ENCODE data around the gene REPS2. TPM values are rescaled to one million over a fixed set of nuclear protein-coding genes. Genes with fewer than 3 reads are reported as not detected.
A peak's percentile ranks its signal among the peaks of the same experiment; 100 is the strongest.

The REPS2 gene
- total and polyA plus RNA-seq, 2 experiments from 2014 or later = 1.2 to 4.4 TPM

GRCh38 chrX:16914058-16914457 is 32.4 kb upstream of the REPS2 start:
- no peak overlapping the region for H3K27ac ChIP-seq (ENCODE audit: low read depth)
- Mint-ChIP-seq H3K9me3 (no peaks in the 10 kb centered on the region), H3K36me3 (ENCODE audit: low read depth) (no peaks in the 10 kb centered on the region), H3K27me3 (ENCODE audit: insufficient read depth, low read depth, poor library complexity) (peaks cover 2% of the 10 kb centered on the region), H3K4me3 (no peak overlapping the region), H3K27ac (peak overlapping the region; percentile 39; the same call in 1 of the 2 replicates), H3K4me1 (no peaks in the 10 kb centered on the region)
- ATAC-seq = no peak
- no peaks in the 10 kb centered on the region for H3F3A ChIP-seq (replicated peaks; ENCODE audit: low read depth)
- H3K4me1 ChIP-seq (ENCODE audit: insufficient read depth) = no peaks in the 10 kb centered on the region
- H4K20me1 ChIP-seq (replicated peaks; ENCODE audit: insufficient read depth) = no peaks in the 10 kb centered on the region
- no peak overlapping the region for H3K4me3 ChIP-seq
- no peak for DNase-seq (ENCODE audit: low spot score)
- H3K9me2 ChIP-seq (ENCODE audit: insufficient read depth) = no peaks in the 10 kb centered on the region
- H2AFZ ChIP-seq = no peak overlapping the region
- TF ChIP-seq ZNF331 (CRISPR knock-in tag; IDR thresholded peaks at IDR 0.05; ENCODE audit: low read depth) (no peak), ZNF462 (CRISPR knock-in tag; IDR thresholded peaks at IDR 0.05) (no peak), ETS1 (IDR thresholded peaks at IDR 0.05) (no peak), POLR2AphosphoS5 (IDR thresholded peaks at IDR 0.05; ENCODE audit: low read depth) (no peak)
- TF ChIP-seq, protein P1, sequence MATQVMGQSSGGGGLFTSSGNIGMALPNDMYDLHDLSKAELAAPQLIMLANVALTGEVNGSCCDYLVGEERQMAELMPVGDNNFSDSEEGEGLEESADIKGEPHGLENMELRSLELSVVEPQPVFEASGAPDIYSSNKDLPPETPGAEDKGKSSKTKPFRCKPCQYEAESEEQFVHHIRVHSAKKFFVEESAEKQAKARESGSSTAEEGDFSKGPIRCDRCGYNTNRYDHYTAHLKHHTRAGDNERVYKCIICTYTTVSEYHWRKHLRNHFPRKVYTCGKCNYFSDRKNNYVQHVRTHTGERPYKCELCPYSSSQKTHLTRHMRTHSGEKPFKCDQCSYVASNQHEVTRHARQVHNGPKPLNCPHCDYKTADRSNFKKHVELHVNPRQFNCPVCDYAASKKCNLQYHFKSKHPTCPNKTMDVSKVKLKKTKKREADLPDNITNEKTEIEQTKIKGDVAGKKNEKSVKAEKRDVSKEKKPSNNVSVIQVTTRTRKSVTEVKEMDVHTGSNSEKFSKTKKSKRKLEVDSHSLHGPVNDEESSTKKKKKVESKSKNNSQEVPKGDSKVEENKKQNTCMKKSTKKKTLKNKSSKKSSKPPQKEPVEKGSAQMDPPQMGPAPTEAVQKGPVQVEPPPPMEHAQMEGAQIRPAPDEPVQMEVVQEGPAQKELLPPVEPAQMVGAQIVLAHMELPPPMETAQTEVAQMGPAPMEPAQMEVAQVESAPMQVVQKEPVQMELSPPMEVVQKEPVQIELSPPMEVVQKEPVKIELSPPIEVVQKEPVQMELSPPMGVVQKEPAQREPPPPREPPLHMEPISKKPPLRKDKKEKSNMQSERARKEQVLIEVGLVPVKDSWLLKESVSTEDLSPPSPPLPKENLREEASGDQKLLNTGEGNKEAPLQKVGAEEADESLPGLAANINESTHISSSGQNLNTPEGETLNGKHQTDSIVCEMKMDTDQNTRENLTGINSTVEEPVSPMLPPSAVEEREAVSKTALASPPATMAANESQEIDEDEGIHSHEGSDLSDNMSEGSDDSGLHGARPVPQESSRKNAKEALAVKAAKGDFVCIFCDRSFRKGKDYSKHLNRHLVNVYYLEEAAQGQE (IDR thresholded peaks at IDR 0.05; ENCODE audit: unreplicated experiment) = no peak
- TF ChIP-seq, protein P2, sequence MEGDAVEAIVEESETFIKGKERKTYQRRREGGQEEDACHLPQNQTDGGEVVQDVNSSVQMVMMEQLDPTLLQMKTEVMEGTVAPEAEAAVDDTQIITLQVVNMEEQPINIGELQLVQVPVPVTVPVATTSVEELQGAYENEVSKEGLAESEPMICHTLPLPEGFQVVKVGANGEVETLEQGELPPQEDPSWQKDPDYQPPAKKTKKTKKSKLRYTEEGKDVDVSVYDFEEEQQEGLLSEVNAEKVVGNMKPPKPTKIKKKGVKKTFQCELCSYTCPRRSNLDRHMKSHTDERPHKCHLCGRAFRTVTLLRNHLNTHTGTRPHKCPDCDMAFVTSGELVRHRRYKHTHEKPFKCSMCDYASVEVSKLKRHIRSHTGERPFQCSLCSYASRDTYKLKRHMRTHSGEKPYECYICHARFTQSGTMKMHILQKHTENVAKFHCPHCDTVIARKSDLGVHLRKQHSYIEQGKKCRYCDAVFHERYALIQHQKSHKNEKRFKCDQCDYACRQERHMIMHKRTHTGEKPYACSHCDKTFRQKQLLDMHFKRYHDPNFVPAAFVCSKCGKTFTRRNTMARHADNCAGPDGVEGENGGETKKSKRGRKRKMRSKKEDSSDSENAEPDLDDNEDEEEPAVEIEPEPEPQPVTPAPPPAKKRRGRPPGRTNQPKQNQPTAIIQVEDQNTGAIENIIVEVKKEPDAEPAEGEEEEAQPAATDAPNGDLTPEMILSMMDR (conservative IDR thresholded peaks at IDR 0.05; ENCODE audit: low read depth in 2 of 2) = no peak
- H3K79me2 ChIP-seq (replicated peaks; ENCODE audit: insufficient read depth) = no peaks in the 10 kb centered on the region
- H3K4me2 ChIP-seq = no peak overlapping the region
- H3K27me3 ChIP-seq (ENCODE audit: insufficient read depth) = no peaks in the 10 kb centered on the region
- no peaks in the 10 kb centered on the region for H3K36me3 ChIP-seq (ENCODE audit: insufficient read depth)

All from GM23338 (cell line).